Spleen (tissue), 11 donors: ENCODE results near the gene HPGDS. TPM values are rescaled to one million over a fixed set of nuclear protein-coding genes. Genes with fewer than 3 reads are reported as not detected.

ENCODE experiments used
- DNase-seq: peaks from one replicate; pipeline ENCODE4 v3.0.0-alpha.2; 2020
- H3K27ac ChIP-seq, 8 donors: fragments of 200-600 bp; sonication (generic) in 7 of 8; 1 replicate in 4 of 8; 2 replicates in 4 of 8; pipeline versions ENCODE4 v1.5.0 to v1.8.0; 2016 to 2021; ENCODE audit warnings: inconsistent platforms in 4 of 8, mild to moderate bottlenecking in 4 of 8, moderate library complexity in 1 of 8
- H3K27me3 ChIP-seq, 7 donors: fragments of 200-600 bp; sonication (generic) in 6 of 7; replicated peaks in 1 of 7; 1 replicate in 4 of 7; 2 replicates in 3 of 7; pipeline versions ENCODE4 v1.5.0 to v1.8.0; 2016 to 2021; ENCODE audit warnings: inconsistent platforms in 3 of 7, mild to moderate bottlenecking in 1 of 7
- H3K36me3 ChIP-seq, 6 donors: fragments of 200-600 bp; sonication (generic) in 5 of 6; 1 replicate in 4 of 6; 2 replicates in 2 of 6; pipeline versions ENCODE4 v1.5.0 to v1.8.0; 2016 to 2021; ENCODE audit warnings: inconsistent platforms in 2 of 6
- H3K4me1 ChIP-seq, 6 donors: fragments of 200-600 bp; sonication (generic) in 5 of 6; 1 replicate in 3 of 6; 2 replicates in 3 of 6; pipeline versions ENCODE4 v1.5.0 to v1.8.0; 2016 to 2021; ENCODE audit warnings: inconsistent platforms in 3 of 6
- H3K4me3 ChIP-seq, 8 donors: fragments of 200-600 bp; sonication (generic) in 7 of 8; 1 replicate in 4 of 8; 2 replicates in 4 of 8; pipeline versions ENCODE4 v1.5.0 to v1.8.0; 2016 to 2021; ENCODE audit warnings: inconsistent platforms in 4 of 8, mild to moderate bottlenecking in 4 of 8, moderate library complexity in 2 of 8
- H3K9me3 ChIP-seq, 8 donors: fragments of 200-600 bp; sonication (generic) in 7 of 8; 1 replicate in 4 of 8; 2 replicates in 4 of 8; pipeline versions ENCODE4 v1.5.0 to v1.8.0; 2016 to 2021; ENCODE audit warnings: inconsistent platforms in 4 of 8
- POLR2A ChIP-seq, 3 donors: fragments of 450-650 bp; IDR thresholded peaks; one replicate each; pipeline ENCODE4 v1.5.1; 2017; ENCODE audit warnings: antibody characterized with exemption in 3 of 3, mild to moderate bottlenecking in 1 of 3
- POLR2AphosphoS5 ChIP-seq, 3 donors: sonication (generic); formaldehyde crosslinking; IDR thresholded peaks; one replicate each; pipeline ENCODE4 v1.5.1; 2017; ENCODE audit warnings: antibody characterized with exemption in 3 of 3
- WGBS, 5 donors: extraction: QIAGEN DNeasy Blood & Tissue Kit in 3 of 5; methylation state at CpG; one replicate each; pipeline versions ENCODE4 v1.1.5 to v1.1.7; 2013 to 2018; 5-methylcytosine and 5-hydroxymethylcytosine counted together
- intact Hi-C: fragments of 100-400 bp; cut with DNase I; formaldehyde crosslinking; loops from one replicate; pipeline ENCODE4 v1.15.0; 2023; ENCODE audit warnings: low total_unique reads
- polyA plus RNA-seq, 3 donors: library from polyadenylated mRNA; stranded (reverse); fragments of 200-250 nt; gene quantifications; one replicate each; pipeline ENCODE4 v1.2.1, GENCODE V29; 2013
- total RNA-seq, 7 donors: library from RNA; depleted of rRNA in 3 of 7; stranded (reverse); fragments of >200 nt in 3 of 7; fragmentation: NEBNext Ultra II Directional in 4 of 7; extraction: Animal tissue kit (Norgen Biotek cat#: 25700) in 4 of 7; gene quantifications; one replicate each; pipeline versions ENCODE4 v1.1.0 to v1.2.1, GENCODE V29; 2016 to 2021
- TF ChIP-seq, protein P1 (sequence below), 11 experiments: fragments of 200-600 bp in 7 of 11; fragments of 450-650 bp in 4 of 11; sonication (generic) in 4 of 11; IDR thresholded peaks in 8 of 11; conservative IDR thresholded peaks in 3 of 11; 1 replicate in 7 of 11; 2 replicates in 4 of 11; pipeline versions ENCODE4 v1.4.0 to v1.8.0; 2016 to 2021; ENCODE audit warnings: antibody characterized with exemption in 11 of 11, inconsistent platforms in 4 of 11, mild to moderate bottlenecking in 1 of 11
- donor health status: healthy with polysubstance abuse.
- donor health status: DM: no; HTN: no; CAD: no; lungs with moderate emphysema.
- donor health status: DM: no; HTN: no; CAD: no.
- donor health status: Bipolar disorder and iron deficiency.
- donor health status: healthy.
- donor health status: DM: no; HTN: no; CAD: no.
- donor health status: DM: yes; HTN: yes; CAD: no.

Gene HPGDS
- total and polyA plus RNA-seq, 10 donors, result 0.04 to 2.2 (median 0.42) TPM; not detected in 4

DNA sequence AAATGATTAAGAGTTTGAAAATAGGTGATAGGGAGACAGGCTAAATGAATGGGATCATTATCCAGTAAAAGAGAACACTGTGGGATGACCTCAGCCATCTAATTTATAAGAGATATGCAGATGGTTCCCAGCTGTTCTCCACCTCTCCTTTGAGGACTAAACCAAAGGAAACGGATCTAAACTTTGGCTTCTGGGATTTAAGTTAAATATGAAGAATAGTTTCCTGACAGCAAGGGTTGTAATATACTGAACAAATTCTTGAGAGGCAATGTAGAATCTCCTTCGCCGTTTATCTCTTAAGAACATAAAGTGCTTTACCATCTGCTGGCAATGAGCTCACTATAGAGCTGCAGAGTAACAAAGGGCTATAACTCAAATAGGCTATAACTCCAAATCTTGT lies 35.4 kb upstream of the HPGDS start:
- 66 to 77% (median 68%) methylated on average over 3 of the region's 3 CpGs for WGBS, 5 donors
- intact Hi-C loops, result no loop called here
- DNase-seq, result no peak
- no peaks in the 10 kb centered on the region for H3K9me3 ChIP-seq
- no peaks in the 10 kb centered on the region for H3K36me3 ChIP-seq
- TF ChIP-seq POLR2AphosphoS5 (IDR thresholded peaks at IDR 0.05) (no peak), POLR2A (IDR thresholded peaks at IDR 0.05) (no peak)
- TF ChIP-seq, protein P1, sequence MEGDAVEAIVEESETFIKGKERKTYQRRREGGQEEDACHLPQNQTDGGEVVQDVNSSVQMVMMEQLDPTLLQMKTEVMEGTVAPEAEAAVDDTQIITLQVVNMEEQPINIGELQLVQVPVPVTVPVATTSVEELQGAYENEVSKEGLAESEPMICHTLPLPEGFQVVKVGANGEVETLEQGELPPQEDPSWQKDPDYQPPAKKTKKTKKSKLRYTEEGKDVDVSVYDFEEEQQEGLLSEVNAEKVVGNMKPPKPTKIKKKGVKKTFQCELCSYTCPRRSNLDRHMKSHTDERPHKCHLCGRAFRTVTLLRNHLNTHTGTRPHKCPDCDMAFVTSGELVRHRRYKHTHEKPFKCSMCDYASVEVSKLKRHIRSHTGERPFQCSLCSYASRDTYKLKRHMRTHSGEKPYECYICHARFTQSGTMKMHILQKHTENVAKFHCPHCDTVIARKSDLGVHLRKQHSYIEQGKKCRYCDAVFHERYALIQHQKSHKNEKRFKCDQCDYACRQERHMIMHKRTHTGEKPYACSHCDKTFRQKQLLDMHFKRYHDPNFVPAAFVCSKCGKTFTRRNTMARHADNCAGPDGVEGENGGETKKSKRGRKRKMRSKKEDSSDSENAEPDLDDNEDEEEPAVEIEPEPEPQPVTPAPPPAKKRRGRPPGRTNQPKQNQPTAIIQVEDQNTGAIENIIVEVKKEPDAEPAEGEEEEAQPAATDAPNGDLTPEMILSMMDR (IDR thresholded peaks at IDR 0.05 in 8 of 11, conservative IDR thresholded peaks at IDR 0.05 in 3 of 11), result no peak
- no peak overlapping the region for H3K4me3 ChIP-seq
- H3K27me3 ChIP-seq, result no peaks in the 10 kb centered on the region
- no peaks in the 10 kb centered on the region for H3K4me1 ChIP-seq
- no peak overlapping the region for H3K27ac ChIP-seq

DNA sequence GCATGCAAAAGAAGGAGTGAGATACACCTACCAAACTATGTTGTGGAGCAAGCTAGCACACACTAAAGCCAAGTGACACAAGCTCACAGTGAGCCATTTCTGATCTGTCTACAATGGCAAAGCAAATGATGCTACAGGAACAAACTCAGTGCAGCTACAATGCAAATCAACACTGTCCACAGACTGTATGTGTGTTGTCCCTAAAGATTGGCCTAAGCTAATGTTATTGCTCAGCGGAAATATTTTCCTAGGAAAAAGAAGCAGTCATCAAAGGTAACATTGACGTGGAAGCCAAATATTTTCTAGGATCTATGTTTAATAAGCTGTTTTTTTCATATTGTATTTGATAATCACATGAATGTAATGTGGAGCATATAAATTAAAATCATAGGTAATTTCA lies 34.7 kb upstream of the HPGDS start:
- Histone ChIP-seq H3K36me3 (no peaks in the 10 kb centered on the region), H3K4me3 (no peak overlapping the region), H3K9me3 (no peaks in the 10 kb centered on the region), H3K4me1 (no peaks in the 10 kb centered on the region), H3K27me3 (no peaks in the 10 kb centered on the region), H3K27ac (no peak overlapping the region)
- TF ChIP-seq, protein P1 (IDR thresholded peaks at IDR 0.05 in 8 of 11, conservative IDR thresholded peaks at IDR 0.05 in 3 of 11), result no peak
- TF ChIP-seq POLR2AphosphoS5 (IDR thresholded peaks at IDR 0.05), result no peak
- no peak for TF ChIP-seq POLR2A (IDR thresholded peaks at IDR 0.05)
- intact Hi-C loops, result no loop called here
- WGBS, 5 donors, result 90 to 96% (median 94%) methylated on average over 2 of the region's 2 CpGs
- DNase-seq, result no peak

DNA sequence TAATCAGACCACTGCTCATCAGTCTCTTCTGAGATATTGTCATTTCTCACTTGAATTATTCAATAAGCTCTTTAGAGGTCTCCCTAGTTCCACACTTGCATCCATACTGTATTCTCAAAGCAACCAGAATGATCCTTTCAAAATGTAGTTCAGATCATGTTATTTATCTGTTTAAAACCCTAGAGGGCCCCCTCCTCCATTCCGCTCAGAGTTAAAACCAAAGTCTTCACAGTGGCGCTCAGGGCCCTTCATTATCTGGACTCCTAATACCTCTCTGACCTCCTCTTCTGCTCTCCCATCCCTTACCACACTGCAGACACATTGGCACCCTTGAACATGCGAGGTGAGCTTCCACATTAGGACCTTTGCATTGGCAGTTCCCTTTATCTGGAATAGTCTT lies 32.7 kb upstream of the HPGDS start:
- Histone ChIP-seq H3K36me3 (no peaks in the 10 kb centered on the region), H3K27me3 (no peaks in the 10 kb centered on the region), H3K4me3 (no peak overlapping the region), H3K27ac (no peak overlapping the region), H3K9me3 (no peaks in the 10 kb centered on the region), H3K4me1 (no peaks in the 10 kb centered on the region)
- intact Hi-C loops, result no loop called here
- no peak for DNase-seq
- TF ChIP-seq, protein P1 (IDR thresholded peaks at IDR 0.05 in 8 of 11, conservative IDR thresholded peaks at IDR 0.05 in 3 of 11), result no peak
- TF ChIP-seq POLR2AphosphoS5 (IDR thresholded peaks at IDR 0.05), result no peak
- TF ChIP-seq POLR2A (IDR thresholded peaks at IDR 0.05), result no peak
- 88 to 92% (median 90%) methylated on average over 3 of the region's 3 CpGs for WGBS, 5 donors

DNA sequence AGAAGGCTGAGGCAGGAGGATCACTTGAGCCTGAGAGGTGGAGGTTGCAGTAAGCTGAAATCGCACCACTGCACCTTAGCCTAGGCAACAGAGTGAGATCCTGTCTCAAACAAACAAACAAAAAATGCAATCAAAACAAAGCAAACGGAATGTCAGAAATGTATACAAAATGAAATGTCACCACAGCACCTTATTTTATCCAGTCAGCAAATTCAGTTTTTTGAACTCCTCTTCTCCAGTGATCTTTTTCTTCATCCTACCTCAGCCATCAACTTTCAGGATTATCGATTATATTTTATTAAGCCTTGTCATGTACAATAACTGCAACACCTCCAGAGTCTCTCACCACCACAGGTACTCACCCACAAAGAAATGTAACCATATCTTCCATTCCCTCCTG lies 31.1 kb upstream of the HPGDS start:
- no peak for DNase-seq
- Histone ChIP-seq H3K36me3 (no peaks in the 10 kb centered on the region), H3K9me3 (no peaks in the 10 kb centered on the region), H3K27me3 (no peaks in the 10 kb centered on the region), H3K4me3 (no peak overlapping the region), H3K27ac (no peak overlapping the region), H3K4me1 (no peaks in the 10 kb centered on the region)
- WGBS, 5 donors, result 90 to 99% (median 95%) methylated on average over 3 of the region's 3 CpGs
- intact Hi-C loops, result no loop called here
- TF ChIP-seq, protein P1 (IDR thresholded peaks at IDR 0.05 in 8 of 11, conservative IDR thresholded peaks at IDR 0.05 in 3 of 11), result no peak
- TF ChIP-seq POLR2AphosphoS5 (IDR thresholded peaks at IDR 0.05) (no peak), POLR2A (IDR thresholded peaks at IDR 0.05) (no peak)
